A549 treated with CpdA at 1 μM for 4 hours (cell line): ENCODE measurements around the gene INSYN1. TPM values are rescaled to one million over a fixed set of nuclear protein-coding genes. Genes with fewer than 3 reads are reported as not detected.

ENCODE experiments used
- total RNA-seq: library from RNA; stranded (reverse); fragments of 200-300 nt; extraction: Qiagen RNA extraction; gene quantifications from 5 replicates; pipeline ENCODE4 v1.2.3, GENCODE V29; 2022; ENCODE audit warnings: low read depth

The INSYN1 gene, protein sequence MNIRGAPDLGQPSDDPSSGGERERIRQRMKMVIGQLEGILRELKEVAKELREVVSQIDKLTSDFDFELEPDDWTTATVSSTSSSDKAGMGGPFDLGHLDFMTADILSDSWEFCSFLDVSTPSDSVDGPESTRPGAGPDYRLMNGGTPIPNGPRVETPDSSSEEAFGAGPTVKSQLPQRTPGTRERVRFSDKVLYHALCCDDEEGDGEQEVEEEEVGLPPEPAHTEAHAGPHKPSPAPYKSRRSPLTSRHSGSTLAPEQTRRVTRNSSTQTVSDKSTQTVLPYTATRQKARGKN
- total RNA-seq = 1.7 to 2.3 TPM (median 2.1 TPM) in 5 replicates

DNA sequence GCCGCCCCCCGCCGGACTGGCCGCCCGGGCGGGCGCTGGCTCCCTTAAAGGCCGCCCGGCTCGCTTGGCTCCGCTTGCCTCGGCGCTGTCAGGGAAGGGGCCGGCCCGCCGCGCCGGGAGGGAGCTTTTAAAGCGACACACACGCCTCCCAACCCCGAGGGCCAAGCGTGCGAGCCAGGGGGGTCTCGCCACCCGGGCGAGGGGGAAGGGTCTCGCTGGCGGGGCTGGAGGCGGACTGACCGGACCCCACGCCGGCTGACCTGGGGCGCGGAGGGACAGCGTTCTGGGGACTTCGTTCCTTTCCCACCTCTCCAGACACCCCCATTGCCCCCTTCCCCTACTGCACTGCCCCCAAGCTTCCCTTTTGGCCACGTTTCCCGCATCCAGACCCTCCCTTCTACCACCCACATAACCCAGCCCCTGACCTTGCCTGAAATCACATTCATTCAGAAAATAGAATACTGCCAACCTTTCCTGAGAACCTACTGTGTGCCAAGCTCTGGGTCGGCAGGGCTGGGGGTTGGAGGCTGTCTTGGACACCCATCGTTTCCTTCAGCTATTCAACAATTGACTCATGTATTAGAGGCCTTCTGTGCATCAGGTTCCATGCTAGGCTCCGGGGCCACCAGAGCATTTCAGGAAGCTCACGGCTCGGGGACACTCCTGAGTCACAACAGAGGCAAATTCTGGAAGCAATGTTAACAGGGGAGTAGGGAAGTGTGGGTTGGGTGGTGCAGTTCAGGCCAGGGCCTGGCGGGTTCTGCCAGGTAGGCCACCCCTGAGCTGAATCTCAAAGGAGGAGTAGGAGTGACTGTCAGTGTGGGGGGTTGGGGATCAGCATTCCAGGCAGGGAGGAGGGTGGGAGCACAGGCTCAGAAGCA, at the start of gene INSYN1:
INSYN1 (minus strand) TSS at position 102 of the 881 bp plus-strand sequence. CDS start 2,221 bp downstream, outside the sequence.

Other genes starting within 250 kb of the INSYN1 start
- 179 to 219 TPM (median 204 TPM) in 5 replicates for gene NPTN, start 120.0 kb downstream of the INSYN1 start, total RNA-seq
- gene CD276, start 69.0 kb downstream of the INSYN1 start, total RNA-seq = 66.6 to 83.0 TPM (median 79.1 TPM) in 5 replicates
- not detected in 5 replicates for gene TBC1D21, start 120.2 kb upstream of the INSYN1 start, total RNA-seq
- gene LOXL1, start 173.1 kb upstream of the INSYN1 start, total RNA-seq = 0.28 to 0.72 TPM (median 0.43 TPM) in 5 replicates
- 9.6 to 12.9 TPM (median 12.0 TPM) in 5 replicates for gene STOML1, start 238.9 kb upstream of the INSYN1 start, total RNA-seq
- 10.7 to 15.4 TPM (median 14.8 TPM) in 5 replicates for gene PML, start 241.4 kb upstream of the INSYN1 start, total RNA-seq